Measurements from ENCODE around the gene PCNX2. TPM values are rescaled to one million over a fixed set of nuclear protein-coding genes. Genes with fewer than 3 reads are reported as not detected.

The PCNX2 gene
- total RNA-seq, 1 experiment from 2014 or later = 50.8 TPM

GRCh38 chr1:232954594-232955365 is 340.7 kb downstream of the PCNX2 start (continued):
- TF ChIP-seq CREB1 (CRISPR knock-in tag; IDR thresholded peaks at IDR 0.05) (no peak), TEAD4 (CRISPR knock-in tag; IDR thresholded peaks at IDR 0.05) (no peak), STAT6 (CRISPR knock-in tag; conservative IDR thresholded peaks at IDR 0.05; ENCODE audit: low read depth) (no peak), ZNF671 (CRISPR knock-in tag; IDR thresholded peaks at IDR 0.05) (no peak), ZNF138 (CRISPR knock-in tag; conservative IDR thresholded peaks at IDR 0.05) (no peak), GTF2I (CRISPR knock-in tag; conservative IDR thresholded peaks at IDR 0.05) (no peak)
- TF ChIP-seq, protein P1, sequence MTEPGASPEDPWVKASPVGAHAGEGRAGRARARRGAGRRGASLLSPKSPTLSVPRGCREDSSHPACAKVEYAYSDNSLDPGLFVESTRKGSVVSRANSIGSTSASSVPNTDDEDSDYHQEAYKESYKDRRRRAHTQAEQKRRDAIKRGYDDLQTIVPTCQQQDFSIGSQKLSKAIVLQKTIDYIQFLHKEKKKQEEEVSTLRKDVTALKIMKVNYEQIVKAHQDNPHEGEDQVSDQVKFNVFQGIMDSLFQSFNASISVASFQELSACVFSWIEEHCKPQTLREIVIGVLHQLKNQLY (CRISPR knock-in tag; IDR thresholded peaks at IDR 0.05) = no peak

DNA sequence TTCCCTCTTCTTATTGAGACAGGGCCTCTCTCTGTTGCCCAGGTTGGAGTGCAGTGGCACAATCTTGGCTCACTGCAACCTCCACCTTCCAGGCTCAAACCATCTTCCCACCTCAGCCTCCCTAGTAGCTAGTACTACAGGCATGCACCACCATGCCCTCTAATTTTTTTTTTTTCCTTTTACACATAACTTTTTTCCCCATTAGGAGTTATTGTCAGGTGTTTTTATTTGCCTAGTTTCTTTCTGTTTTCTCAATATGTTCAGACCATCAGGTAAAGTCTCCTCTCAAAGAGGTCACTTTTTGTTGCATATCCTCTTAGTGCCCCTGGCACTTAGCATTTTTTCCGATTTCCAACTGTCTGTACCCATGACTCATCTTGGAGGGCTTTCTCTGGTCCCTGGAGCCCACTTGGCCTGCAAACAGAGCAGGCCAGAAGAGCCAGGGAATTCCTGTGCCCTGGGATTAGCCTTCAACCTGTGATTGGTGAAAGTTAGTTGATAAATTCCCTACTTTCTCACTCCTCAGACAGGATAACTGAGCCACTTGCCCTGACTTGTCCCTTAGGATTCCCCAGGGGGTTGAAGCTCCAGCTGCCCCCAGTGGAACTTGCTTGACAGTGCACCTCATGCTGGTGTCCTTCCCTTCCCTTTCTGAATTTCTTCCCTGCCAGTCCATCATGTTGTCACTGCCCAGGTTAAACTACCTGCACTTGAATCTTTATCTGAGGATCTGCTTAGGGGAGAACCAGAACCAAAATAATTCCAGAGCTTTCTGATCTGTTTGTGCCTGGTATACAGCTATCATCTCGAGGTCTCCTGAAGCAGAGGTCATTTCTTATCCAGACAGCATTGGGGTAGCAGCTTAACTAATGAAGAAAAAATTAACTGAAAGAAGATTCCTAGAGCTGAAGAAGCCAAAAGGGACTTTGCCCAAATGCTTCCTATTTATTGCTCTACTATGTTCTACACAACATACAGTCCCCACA is 342.7 kb downstream of the PCNX2 start:
- Mint-ChIP-seq H3K9me3 (peaks cover 10% of the 10 kb centered on the region), H3K27ac (peak overlapping the region; percentile 76), H3K4me3 (peak overlapping the region; percentile 91), H3K36me3 (peaks cover 31% of the 10 kb centered on the region), H3K4me1 (peaks cover 49% of the 10 kb centered on the region), H3K27me3 (ENCODE audit: low read depth) (no peaks in the 10 kb centered on the region)
- no peak for TF ChIP-seq ZNF232 (CRISPR knock-in tag; IDR thresholded peaks at IDR 0.05)
- no peak for TF ChIP-seq ZNF671 (CRISPR knock-in tag; IDR thresholded peaks at IDR 0.05)
- no peak for TF ChIP-seq NFE2L1 (CRISPR knock-in tag; IDR thresholded peaks at IDR 0.05)
- TF ChIP-seq ZNF121 (CRISPR knock-in tag; IDR thresholded peaks at IDR 0.05) = no peak
- TF ChIP-seq, protein P2, sequence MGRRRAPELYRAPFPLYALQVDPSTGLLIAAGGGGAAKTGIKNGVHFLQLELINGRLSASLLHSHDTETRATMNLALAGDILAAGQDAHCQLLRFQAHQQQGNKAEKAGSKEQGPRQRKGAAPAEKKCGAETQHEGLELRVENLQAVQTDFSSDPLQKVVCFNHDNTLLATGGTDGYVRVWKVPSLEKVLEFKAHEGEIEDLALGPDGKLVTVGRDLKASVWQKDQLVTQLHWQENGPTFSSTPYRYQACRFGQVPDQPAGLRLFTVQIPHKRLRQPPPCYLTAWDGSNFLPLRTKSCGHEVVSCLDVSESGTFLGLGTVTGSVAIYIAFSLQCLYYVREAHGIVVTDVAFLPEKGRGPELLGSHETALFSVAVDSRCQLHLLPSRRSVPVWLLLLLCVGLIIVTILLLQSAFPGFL (CRISPR knock-in tag; IDR thresholded peaks at IDR 0.05; ENCODE audit: borderline replicate concordance) = no peak
- TF ChIP-seq SOX15 (CRISPR knock-in tag; IDR thresholded peaks at IDR 0.05) = no peak
- TF ChIP-seq, protein P3, sequence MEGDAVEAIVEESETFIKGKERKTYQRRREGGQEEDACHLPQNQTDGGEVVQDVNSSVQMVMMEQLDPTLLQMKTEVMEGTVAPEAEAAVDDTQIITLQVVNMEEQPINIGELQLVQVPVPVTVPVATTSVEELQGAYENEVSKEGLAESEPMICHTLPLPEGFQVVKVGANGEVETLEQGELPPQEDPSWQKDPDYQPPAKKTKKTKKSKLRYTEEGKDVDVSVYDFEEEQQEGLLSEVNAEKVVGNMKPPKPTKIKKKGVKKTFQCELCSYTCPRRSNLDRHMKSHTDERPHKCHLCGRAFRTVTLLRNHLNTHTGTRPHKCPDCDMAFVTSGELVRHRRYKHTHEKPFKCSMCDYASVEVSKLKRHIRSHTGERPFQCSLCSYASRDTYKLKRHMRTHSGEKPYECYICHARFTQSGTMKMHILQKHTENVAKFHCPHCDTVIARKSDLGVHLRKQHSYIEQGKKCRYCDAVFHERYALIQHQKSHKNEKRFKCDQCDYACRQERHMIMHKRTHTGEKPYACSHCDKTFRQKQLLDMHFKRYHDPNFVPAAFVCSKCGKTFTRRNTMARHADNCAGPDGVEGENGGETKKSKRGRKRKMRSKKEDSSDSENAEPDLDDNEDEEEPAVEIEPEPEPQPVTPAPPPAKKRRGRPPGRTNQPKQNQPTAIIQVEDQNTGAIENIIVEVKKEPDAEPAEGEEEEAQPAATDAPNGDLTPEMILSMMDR (IDR thresholded peaks at IDR 0.05) = peak; percentile 58
- ChIA-PET CTCF (interaction anchor here (0.5 to 2.0 kb wide), 10 partner anchors 10 to 326 kb away, joined by 3 to 8 read pairs (median 4); partner anchors contain the start of gene SIPA1L2), POLR2A (interaction anchor here (0.7 kb wide), 1 partner anchor 1301 kb away, joined by 3 read pairs; no protein-coding TSS in a partner anchor)
- ATAC-seq (peak; percentile 78), DNase-seq (ENCODE audit: low spot score) (peak; percentile 77)

DNA sequence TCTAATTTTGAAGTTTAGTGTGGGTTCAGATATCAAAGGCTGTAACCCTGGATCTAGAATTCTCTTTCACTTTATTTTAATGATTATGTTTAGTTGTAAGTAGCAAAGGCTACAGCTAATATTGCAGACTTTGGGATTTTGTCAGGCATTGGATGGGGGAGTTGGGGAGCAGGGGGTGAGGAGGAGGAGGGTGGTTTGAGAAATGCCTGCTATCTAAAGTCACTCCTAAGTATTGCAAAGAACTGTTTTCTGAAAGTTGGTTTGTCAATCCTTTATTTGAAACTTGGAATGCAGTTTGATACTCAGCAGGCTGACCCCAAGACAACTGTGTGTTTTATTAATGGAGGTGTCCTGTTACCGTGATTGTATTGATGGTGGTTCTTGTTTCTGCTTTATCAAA is 343.9 kb downstream of the PCNX2 start:
- H3K9me3 Mint-ChIP-seq = no peaks in the 10 kb centered on the region; the same call in 1 of the 2 replicates
- H3K27me3 Mint-ChIP-seq (ENCODE audit: low read depth) = peaks cover 6% of the 10 kb centered on the region; the same call in 1 of the 2 replicates
- peaks cover 20% of the 10 kb centered on the region for H3K36me3 Mint-ChIP-seq
- ChIA-PET CTCF (interaction anchor here (0.6 to 2.0 kb wide), 3 partner anchors 11 to 414 kb away, joined by 4 to 7 read pairs (median 7); no protein-coding TSS in a partner anchor), POLR2A (no interaction called here)
- H3K27ac Mint-ChIP-seq = peak overlapping the region; percentile 29; the same call in 1 of the 2 replicates
- peaks cover 49% of the 10 kb centered on the region for H3K4me1 Mint-ChIP-seq
- ATAC-seq = no peak
- peak overlapping the region; percentile 91 for H3K4me3 Mint-ChIP-seq
- DNase-seq (ENCODE audit: low spot score) = no peak
- TF ChIP-seq CBFB (CRISPR knock-in tag; IDR thresholded peaks at IDR 0.05; ENCODE audit: low read depth) (no peak), JUN (CRISPR knock-in tag; IDR thresholded peaks at IDR 0.05) (no peak), HMGA2 (CRISPR knock-in tag; IDR thresholded peaks at IDR 0.05) (no peak), GTF2I (CRISPR knock-in tag; conservative IDR thresholded peaks at IDR 0.05) (no peak), SMAD3 (CRISPR knock-in tag; IDR thresholded peaks at IDR 0.05; ENCODE audit: borderline replicate concordance) (no peak), ZBTB21 (CRISPR knock-in tag; IDR thresholded peaks at IDR 0.05; ENCODE audit: borderline replicate concordance) (no peak), ZNF138 (CRISPR knock-in tag; conservative IDR thresholded peaks at IDR 0.05) (no peak), ZNF121 (CRISPR knock-in tag; IDR thresholded peaks at IDR 0.05) (no peak), GABPB1 (CRISPR knock-in tag; IDR thresholded peaks at IDR 0.05) (no peak)
- TF ChIP-seq, protein P4, sequence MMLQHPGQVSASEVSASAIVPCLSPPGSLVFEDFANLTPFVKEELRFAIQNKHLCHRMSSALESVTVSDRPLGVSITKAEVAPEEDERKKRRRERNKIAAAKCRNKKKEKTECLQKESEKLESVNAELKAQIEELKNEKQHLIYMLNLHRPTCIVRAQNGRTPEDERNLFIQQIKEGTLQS (CRISPR knock-in tag; conservative IDR thresholded peaks at IDR 0.05) = no peak
- TF ChIP-seq, protein P5, sequence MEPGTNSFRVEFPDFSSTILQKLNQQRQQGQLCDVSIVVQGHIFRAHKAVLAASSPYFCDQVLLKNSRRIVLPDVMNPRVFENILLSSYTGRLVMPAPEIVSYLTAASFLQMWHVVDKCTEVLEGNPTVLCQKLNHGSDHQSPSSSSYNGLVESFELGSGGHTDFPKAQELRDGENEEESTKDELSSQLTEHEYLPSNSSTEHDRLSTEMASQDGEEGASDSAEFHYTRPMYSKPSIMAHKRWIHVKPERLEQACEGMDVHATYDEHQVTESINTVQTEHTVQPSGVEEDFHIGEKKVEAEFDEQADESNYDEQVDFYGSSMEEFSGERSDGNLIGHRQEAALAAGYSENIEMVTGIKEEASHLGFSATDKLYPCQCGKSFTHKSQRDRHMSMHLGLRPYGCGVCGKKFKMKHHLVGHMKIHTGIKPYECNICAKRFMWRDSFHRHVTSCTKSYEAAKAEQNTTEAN (CRISPR knock-in tag; IDR thresholded peaks at IDR 0.05) = no peak

Data from WTC11 (cell line).